Loucy (cell line): ENCODE results near the gene MTMR3.

ENCODE experiments used
- H2AFZ ChIP-seq: fragments of 200-600 bp; sonication (generic); 2 replicates; pipeline ENCODE4 v1.6.0; 2016; ENCODE audit warnings: antibody characterized with exemption, mild to moderate bottlenecking, low read length, moderate library complexity
- H3F3A ChIP-seq: fragments of 200-600 bp; 2 replicates; pipeline ENCODE4 v1.6.0; 2016; ENCODE audit warnings: antibody characterized with exemption, low read depth, mild to moderate bottlenecking
- H3K27me3 ChIP-seq: fragments of 200-600 bp; sonication (generic); 2 replicates; pipeline ENCODE4 v1.6.1; 2014; ENCODE audit warnings: low read length, mild to moderate bottlenecking; ENCODE audit not compliant: insufficient read depth, poor library complexity, severe bottlenecking
- H3K36me3 ChIP-seq: fragments of 200-600 bp; sonication (generic); 2 replicates; pipeline ENCODE4 v1.6.1; 2016; ENCODE audit warnings: low read length; ENCODE audit not compliant: insufficient read depth
- H3K4me1 ChIP-seq: fragments of 200-600 bp; sonication (generic); 2 replicates; pipeline ENCODE4 v1.5.1; 2014; ENCODE audit warnings: low read length, mild to moderate bottlenecking; ENCODE audit not compliant: insufficient read depth, poor library complexity, severe bottlenecking
- H3K4me2 ChIP-seq: fragments of 200-600 bp; sonication (generic); 2 replicates; pipeline ENCODE4 v1.6.0; 2014; ENCODE audit warnings: antibody characterized with exemption, low read length, low read depth, mild to moderate bottlenecking; ENCODE audit not compliant: poor library complexity, severe bottlenecking
- H3K4me3 ChIP-seq: fragments of 200-600 bp; sonication (generic); 2 replicates; pipeline ENCODE4 v1.5.1; 2014; ENCODE audit warnings: low read length, mild to moderate bottlenecking, mixed read lengths; ENCODE audit not compliant: poor library complexity, severe bottlenecking
- H3K79me2 ChIP-seq: fragments of 200-600 bp; sonication (generic); 2 replicates; pipeline ENCODE4 v1.6.1; 2014; ENCODE audit warnings: low read length; ENCODE audit not compliant: insufficient read depth
- H3K9ac ChIP-seq: fragments of 200-600 bp; sonication (generic); 2 replicates; pipeline ENCODE4 v1.6.0; 2014; ENCODE audit warnings: mild to moderate bottlenecking, low read depth, low read length, moderate library complexity; ENCODE audit not compliant: poor library complexity, severe bottlenecking
- H3K9me2 ChIP-seq: fragments of 200-600 bp; sonication (generic); replicated peaks from 2 replicates; pipeline ENCODE4 v1.6.1; 2016; ENCODE audit warnings: low read depth, low read length, mixed read lengths
- H3K9me3 ChIP-seq: fragments of 200-600 bp; sonication (generic); 2 replicates; pipeline ENCODE4 v1.6.1; 2014; ENCODE audit warnings: mild to moderate bottlenecking, antibody characterized with exemption, low read length, low read depth; ENCODE audit not compliant: insufficient read depth
- H4K20me1 ChIP-seq: fragments of 200-600 bp; sonication (generic); 2 replicates; pipeline ENCODE4 v1.6.0; 2014; ENCODE audit warnings: antibody characterized with exemption, low read length, mild to moderate bottlenecking; ENCODE audit not compliant: insufficient read depth, poor library complexity, severe bottlenecking
- CTCF ChIP-seq: fragments of 200-600 bp; sonication (generic); conservative IDR thresholded peaks from 2 replicates; pipeline ENCODE4 v1.5.1; 2014; ENCODE audit warnings: mild to moderate bottlenecking, antibody characterized with exemption, low read length
- EZH2phosphoT487 ChIP-seq: fragments of 200-600 bp; IDR thresholded peaks from 2 replicates; pipeline ENCODE4 v1.6.1; 2018; ENCODE audit warnings: antibody characterized with exemption, mild to moderate bottlenecking, moderate library complexity, borderline replicate concordance

The MTMR3 gene

GRCh38 chr22:29846290-29846689 lies 36.7 kb upstream of the MTMR3 start:
- Histone ChIP-seq H3K9ac (no peak overlapping the region), H3K9me2 (no peaks in the 10 kb centered on the region), H3K27me3 (no peaks in the 10 kb centered on the region), H3K9me3 (no peaks in the 10 kb centered on the region), H3K4me2 (no peak overlapping the region), H3F3A (no peaks in the 10 kb centered on the region), H3K4me3 (no peak overlapping the region), H3K4me1 (no peaks in the 10 kb centered on the region), H3K36me3 (no peaks in the 10 kb centered on the region), H4K20me1 (no peaks in the 10 kb centered on the region), H3K79me2 (no peaks in the 10 kb centered on the region), H2AFZ (no peak overlapping the region)
- TF ChIP-seq CTCF (no peak), EZH2phosphoT487 (no peak)

- no peaks in the 10 kb centered on the region for H3K4me1 ChIP-seq
- H3K27me3 ChIP-seq: no peaks in the 10 kb centered on the region
- H3K79me2 ChIP-seq: no peaks in the 10 kb centered on the region
- no peaks in the 10 kb centered on the region for H4K20me1 ChIP-seq
- no peaks in the 10 kb centered on the region for H3K36me3 ChIP-seq
- H3K4me2 ChIP-seq: no peak overlapping the region
- TF ChIP-seq EZH2phosphoT487 (no peak), CTCF (no peak)
- no peak overlapping the region for H3K4me3 ChIP-seq
- no peak overlapping the region for H2AFZ ChIP-seq
- no peak overlapping the region for H3K9ac ChIP-seq
- no peaks in the 10 kb centered on the region for H3K9me2 ChIP-seq
- H3F3A ChIP-seq: no peaks in the 10 kb centered on the region
- no peaks in the 10 kb centered on the region for H3K9me3 ChIP-seq
These were observed 34.9 kb upstream of the MTMR3 start for GRCh38 chr22:29848111-29848510.

GRCh38 chr22:29854432-29854831 lies 28.5 kb upstream of the MTMR3 start:
- Histone ChIP-seq H3K9me2 (no peaks in the 10 kb centered on the region), H3K4me1 (no peaks in the 10 kb centered on the region)
- TF ChIP-seq EZH2phosphoT487 (no peak), CTCF (no peak)

More at GRCh38 chr22:29854432-29854831, 28.5 kb upstream of the MTMR3 start:
- no peaks in the 10 kb centered on the region for H3K36me3 ChIP-seq
- no peaks in the 10 kb centered on the region for H3K27me3 ChIP-seq
- no peaks in the 10 kb centered on the region for H4K20me1 ChIP-seq
- no peaks in the 10 kb centered on the region for H3K9me3 ChIP-seq
- no peak overlapping the region for H3K4me3 ChIP-seq
- no peaks in the 10 kb centered on the region for H3K79me2 ChIP-seq
- H2AFZ ChIP-seq: no peak overlapping the region
- H3F3A ChIP-seq: no peaks in the 10 kb centered on the region
- H3K9ac ChIP-seq: no peak overlapping the region
- H3K4me2 ChIP-seq: no peak overlapping the region
